CD4-positive, alpha-beta T cell treated with Interleukin-6 for 4 hours (primary cell): ENCODE results near the gene LRRC39.
A peak's percentile ranks its signal among the peaks of the same experiment; 100 is the strongest.
"Not testable (repeated sequence)": the region's sequence is repeated elsewhere in the genome, so short reads cannot be mapped to it uniquely, and the experiment has no call there.

Experiments
- DNase-seq: peaks from one replicate; pipeline ENCODE4 v3.0.0-alpha.2; 2020; ENCODE audit warnings: mixed read lengths

Gene LRRC39

DNA sequence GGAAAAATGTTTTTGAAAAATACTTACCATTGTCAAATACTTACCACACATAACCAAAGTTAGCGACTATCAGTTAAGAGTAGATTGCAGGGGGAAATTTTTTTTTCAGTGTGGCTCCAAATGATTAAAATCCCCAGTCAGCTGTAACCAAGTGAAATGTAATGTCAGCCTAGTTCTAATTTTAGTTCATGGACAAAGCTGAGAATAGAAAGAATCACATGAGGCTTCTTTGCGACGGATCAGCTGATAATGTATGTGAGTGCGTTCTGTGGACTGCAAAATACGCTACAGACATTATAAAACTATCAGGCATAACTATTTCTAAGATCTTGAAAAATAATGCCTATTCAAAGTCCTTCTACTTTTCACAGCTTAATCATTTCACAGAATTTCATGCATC, at the start of gene LRRC39:
Gene LRRC39 (minus strand): TSS at position 166 of the 400 bp plus-strand sequence. CDS start 9,740 bp downstream, outside the sequence.
- DNase-seq: no peak

DNA sequence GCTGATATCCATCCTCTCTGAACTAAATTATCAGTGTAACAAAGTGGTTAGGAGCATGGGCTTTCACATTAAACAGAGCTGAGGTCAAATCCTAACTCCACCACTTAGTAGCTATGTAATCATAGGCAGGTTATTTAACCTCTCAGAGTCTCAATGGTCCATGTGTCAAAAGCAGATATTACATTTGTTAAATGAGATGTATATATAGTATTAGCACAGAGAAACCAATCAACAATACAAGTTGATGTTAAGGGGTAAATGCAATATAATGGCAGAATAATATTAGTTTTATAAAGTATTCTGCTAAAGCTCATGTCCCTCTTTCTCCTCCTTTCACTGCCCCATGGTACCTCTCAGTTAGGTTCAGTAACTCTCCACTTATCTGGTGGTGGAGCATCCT, 44.4 kb upstream of the LRRC39 start:
- DNase-seq: no peak

DNA sequence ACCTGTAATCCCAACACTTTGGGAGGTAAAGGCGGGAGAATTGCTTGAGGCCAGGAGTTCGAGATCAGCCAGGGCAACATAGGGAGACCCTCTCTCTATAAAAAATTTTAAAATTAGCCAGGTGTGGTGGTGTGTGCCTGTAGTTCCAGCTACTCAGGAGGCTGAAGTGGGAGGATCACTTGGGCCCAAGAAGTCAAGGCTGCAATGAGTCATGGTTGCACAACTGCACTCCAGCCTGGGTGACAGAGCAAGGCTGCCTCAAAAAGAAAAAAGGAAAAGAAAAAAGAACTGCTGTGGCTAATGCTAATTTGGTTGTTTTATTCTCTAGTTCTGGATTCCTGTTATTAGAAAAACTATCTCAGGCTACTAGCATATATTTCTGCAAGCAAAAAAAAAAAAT, 41.8 kb upstream of the LRRC39 start:
- DNase-seq: no peak

DNA sequence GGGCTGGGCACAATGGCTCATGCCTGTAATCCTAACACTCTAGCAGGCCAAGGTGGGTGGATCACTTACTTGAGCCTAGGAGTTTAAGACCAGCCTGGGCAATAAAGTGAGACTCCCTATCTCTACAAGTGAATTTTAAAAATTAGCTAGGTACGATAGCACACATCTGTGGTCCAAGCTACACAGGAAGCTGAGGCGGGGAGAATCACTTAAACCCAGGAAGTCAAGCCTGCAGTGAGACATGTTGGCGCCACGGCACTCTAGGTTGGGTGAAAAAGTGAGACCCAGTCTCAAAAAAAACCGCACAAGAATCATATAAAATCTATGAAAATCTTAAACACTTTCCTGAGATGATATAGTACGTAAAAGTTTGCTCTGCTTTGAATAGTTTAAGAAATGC, 41.4 kb upstream of the LRRC39 start:
- peak; percentile 7 for DNase-seq

DNA sequence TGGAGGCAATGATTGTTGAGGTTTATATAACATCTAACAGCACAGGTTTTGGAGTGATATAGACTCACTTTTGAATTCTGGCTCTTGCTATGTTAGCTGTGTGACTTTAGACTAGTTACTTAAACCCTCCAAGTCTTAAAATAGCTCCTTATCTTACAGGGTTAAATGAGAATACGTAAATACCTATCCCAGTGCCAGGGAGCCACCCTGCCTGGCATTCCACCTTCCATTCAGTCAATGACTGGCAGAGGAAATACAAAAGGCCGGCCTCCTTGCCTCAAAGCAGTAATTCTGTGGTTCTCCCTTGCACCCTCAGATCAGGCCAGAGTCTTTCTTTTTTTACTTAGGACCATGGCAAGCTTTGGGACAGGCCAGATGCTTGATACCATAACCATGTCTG, 39.8 kb upstream of the LRRC39 start:
- no peak for DNase-seq

DNA sequence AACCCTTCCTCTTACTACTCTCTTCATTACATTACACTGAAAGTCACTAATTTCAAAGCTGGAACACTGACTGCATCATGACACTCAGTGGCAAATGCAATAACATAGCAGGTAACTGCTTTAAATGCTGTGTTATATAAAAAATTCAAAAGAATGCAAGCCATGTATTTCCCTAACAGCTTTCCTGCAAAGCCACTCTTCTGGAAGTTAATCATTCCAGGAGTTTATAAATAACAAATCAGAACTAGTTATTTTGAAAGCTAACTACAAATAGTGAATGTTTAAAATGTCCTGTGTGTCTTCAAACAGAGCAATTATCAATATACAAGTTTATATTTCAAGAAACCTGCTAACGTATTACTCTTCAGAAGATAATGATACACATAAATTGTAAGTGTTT, 37.0 kb upstream of the LRRC39 start:
- DNase-seq: no peak

DNA sequence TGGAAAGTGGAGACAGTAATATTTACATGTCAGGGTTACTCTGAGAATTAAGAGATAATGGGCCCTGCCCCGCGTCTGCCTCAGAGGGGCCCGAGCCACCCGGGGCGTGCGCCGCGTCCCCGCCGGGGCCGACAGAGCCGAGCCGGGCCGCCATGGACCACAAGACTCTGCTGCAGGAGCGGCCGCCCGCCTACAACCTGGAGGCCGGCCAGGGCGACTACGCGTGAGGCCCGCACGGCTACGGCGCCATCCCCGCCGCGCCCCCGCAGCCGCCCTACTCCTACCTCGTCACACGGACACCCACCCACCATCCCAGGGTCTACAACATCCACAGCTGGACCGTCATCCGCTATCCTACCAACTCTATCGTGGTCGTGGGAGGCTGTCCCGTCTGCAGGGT, 35.1 kb upstream of the LRRC39 start:
- no peak for DNase-seq

DNA sequence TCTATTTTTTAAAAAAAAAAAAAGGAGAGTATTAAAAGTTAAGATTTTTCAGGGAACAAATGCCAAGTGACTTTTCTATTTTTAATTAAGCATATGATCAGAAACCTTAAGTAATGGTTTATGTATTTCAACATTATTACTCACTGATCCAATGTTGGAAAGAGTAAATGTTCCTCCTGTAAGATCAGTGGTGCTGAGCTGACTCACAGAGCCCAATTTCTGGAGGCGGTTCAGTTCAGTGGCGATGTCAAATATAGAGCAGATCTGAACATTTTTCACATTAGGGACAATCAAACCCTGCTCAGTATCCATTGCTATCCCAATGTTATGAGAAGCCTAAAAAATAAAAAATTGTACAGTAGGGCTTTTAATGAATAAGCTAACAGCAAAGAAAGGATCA, 28.2 kb upstream of the LRRC39 start:
- DNase-seq: no peak

DNA sequence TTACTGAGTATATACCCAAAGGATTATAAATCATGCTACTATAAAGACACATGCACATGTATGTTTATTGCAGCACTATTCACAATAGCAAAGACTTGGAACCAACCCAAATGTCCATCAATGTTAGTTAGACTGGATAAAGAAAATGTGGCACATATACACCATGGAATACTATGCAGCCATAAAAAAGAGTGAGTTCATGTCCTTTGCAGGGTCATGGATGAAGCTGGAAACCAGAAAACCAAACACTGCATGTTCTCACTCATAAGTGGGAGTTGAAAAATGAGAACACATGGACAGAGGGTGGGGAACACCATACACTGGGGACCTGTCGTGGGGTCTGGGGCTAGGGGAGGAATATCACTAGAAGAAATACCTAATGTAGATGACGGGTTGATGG, 27.5 kb upstream of the LRRC39 start:
- DNase-seq: not testable (repeated sequence)

DNA sequence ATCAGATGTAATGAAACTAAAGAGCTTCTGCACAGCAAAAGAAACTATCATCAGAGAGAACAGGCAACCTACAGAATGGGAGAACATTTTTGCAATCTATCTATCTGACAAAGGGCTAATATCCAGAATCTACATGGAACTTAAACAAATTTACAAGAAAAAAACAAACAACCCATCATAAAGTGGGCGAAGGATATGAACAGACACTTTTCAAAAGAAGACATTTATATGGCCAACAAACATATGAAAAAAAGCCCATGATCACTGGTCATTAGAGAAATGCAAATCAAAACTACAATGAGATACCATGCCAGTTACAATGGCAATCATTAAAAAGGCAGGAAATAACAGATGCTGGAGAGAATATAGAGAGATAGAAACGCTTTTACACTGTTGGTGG, 27.0 kb upstream of the LRRC39 start:
- not testable (repeated sequence) for DNase-seq

DNA sequence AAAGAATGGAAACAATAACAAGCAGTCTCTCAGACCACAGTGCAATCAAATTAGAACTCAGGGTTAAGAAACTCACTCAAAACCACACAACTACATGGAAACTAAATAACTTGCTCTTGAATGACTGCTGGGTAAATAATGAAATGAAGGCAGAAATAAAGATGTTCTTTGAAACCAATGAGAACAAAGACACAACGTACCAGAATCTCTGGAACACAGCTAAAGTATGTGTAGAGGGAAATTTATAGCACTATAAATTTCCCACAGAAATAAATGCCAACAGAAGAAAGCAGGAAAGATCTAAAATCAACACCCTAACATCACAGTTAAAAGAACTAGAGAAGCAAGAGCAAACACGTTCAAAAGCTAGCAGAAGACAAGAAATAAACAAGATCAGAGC, 24.6 kb upstream of the LRRC39 start:
- not testable (repeated sequence) for DNase-seq

DNA sequence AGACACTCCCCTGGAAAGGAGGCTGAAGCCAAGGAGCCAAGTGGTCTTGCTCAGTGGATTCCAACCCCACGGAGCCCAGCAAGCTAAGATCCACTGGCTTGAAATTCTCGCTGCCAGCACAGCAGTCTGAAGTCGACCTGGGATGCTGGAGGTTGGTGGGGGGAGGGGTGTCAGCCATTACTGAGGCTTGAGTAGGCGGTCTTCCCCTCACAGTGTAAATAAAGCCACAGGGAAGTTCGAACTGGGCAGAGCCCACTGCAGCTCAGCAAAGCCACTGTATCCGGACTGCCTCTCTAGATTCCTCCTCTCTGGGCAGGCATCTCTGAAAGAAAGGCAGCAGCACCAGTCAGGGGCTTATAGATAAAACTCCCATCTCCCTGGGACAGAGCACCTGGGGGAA, 22.0 kb upstream of the LRRC39 start:
- DNase-seq: not testable (repeated sequence)

DNA sequence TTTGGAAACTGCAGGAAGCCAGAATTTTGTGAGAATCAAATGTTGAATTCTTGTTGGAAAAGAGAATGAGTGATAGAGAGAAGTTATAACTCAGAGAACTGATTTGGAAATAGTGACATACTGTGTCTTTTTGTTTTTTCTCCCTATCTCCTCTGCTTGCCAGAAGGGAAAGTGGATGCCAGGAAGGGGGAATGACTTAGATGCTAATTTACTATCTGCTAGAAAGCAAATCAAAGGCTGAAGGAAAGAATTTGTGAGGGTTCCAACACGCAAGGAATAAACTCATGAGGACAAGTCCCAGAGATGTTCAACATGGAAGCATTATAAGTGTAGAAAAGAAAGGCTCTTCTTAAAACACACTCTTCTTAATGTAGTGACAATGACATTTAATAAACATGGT, 20.5 kb upstream of the LRRC39 start:
- DNase-seq: no peak

DNA sequence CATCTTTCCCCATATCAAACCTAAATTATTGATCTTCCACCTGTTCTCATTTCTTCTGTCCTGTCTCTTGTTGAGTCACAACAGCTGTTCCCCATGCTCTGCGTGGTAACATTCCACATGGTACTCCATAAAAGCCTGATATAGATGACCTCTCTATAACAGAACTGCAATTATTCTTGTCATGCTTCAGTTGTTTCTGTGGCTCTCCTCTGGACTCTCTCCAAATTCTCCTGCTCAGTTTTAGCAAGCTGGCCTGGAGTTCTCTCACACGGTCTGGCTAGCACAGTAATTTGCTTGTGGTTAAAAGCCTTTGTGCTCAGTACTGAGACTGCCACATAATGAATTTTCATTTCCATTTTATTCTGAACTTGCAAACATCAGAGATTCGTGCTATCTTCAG, 10.6 kb upstream of the LRRC39 start:
- DNase-seq: no peak

DNA sequence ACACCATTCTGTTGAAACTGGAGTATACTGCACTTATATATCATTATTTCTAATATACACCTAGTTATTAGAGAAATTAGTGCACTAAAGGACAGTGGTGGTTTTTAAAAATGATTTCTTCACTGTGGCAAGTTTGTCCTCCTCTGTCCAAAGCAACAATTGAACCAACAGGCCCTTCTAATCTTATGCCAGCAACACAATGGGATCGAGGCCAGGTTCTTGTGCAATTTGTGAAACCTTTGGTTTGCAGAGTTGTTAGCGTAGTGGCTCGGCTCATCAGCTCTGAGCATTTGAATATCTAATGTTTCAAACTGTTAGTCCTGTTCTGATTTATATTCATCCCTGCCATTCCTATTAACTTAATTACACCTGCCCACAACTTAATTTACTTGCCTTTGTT, 9.9 kb upstream of the LRRC39 start:
- no peak for DNase-seq

DNA sequence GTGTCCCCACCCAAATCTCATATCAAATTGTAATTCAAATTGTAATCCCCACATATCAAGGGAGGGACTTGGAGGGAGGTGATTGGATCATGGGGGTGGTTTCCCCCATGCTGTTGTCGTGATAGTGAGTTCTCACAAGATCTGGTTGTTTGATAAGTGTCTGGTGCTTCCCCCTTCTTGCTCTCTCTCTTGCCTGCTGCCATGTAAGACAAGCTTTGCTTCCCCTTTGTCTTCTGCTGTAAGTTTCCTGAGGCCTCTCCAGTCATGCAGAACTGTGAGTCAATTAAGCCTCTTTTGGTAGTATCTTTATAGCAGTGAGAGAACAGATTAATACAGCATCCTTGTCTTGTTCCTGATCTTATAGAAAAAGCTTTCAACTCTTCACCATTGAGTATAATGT, 6.5 kb upstream of the LRRC39 start:
- no peak for DNase-seq

DNA sequence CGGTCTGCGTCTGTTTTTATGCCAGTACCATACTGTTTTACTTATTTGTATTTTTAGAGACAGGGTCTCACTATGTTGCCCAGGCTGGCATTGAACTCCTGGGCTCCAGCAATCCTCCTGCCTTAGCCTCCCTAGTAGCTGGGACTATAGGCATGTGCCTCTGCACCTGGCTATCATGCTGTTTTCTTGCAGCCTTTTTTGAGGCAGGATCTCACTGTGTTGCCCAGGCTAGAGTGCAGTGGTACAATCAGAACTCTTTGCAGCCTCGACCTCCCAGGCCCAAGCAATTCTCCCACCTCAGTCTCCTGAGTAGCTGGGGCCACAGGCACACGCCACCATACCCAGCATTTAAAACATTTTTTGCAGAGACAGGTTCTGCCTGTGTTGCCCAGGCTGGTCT, 5.3 kb upstream of the LRRC39 start:
- DNase-seq: no peak

DNA sequence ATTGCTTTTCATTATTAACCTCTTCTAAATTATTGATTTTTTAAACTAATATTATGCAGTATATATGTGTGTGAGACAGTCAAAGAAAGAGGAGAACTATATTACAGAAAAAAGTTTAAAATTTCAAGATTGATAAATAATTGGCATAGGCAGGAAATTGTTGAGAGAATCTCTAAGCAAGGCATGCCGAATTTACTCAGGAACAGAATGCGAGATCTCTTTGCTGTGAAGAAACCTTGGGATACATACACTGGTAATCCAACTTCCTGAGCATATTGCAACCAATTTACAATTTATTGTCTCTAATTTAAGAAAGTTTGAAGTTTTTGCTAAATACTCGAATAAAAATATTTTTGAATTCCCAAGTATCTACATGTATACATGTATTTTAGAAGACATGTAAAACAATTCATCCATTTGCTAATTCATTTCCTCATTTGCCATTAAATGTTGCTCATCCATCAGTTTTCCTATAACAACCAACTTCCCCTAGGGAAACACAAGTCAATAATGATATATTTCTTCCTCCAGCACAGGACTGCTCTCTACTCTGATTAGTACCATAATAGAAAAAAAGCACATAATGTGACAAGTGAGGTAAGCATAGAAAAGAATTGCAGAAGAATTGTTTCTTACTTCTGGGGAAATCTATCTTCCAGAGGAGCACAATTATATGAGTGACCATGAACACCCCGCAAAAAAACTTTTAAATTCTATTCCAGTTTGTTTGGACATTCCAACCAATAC, 588 bp downstream of the LRRC39 start:
- DNase-seq: no peak

DNA sequence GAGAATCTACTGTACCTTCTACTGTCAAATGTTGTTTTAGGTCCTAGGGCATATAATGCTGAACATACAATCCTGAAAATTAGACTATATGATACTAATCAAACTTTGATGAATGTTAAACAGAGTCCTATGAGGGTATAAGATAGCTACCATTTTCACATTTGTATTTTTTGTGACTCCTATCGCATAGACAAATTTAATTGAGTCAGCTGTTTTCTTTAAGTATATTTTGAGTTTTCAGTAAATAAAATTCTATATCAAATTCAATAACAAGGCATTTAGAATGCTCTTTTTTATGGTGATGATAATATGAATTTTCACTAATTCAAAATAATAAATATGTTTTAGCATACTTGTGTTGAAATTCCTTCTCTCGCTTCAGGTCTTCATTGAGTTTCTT, 10.0 kb downstream of the LRRC39 start:
- no peak for DNase-seq

DNA sequence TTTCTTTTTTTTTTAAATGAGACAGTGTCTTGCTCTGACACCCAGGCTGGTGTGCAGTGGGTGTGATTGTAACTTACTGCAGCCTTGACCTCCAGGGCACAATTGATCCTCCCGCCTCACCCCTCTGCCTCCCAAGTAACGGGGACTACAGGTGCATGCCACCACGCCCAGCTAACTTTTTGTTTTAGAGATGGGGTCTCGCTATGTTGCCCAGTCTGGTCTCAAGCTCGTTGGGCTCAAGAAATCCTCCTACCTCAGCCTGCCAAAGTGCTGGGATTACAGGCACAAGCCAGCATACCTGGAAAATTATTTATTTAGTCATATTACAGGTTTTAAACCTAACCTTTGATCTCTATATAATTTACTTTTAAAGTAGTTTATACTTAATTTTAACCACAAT, 13.4 kb downstream of the LRRC39 start:
- no peak for DNase-seq

DNA sequence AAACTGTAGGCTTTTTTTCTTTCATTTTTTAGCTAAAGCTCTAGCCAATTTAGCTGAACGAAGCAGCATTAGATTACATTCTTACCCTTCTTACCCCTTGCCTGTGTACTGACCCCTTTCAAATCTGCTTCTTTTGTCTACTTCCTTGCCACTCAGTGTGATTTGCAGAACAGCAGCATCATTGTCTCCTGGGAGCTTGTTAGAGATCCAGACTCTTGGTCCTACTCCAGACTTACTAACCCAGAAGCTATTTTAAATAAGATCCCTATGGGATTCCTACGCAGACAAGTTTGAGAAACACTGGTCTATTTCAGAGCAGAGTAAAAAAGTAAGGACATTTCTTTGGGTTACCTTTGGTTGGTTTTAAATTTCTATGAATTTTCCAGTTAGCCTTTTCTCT, 13.8 kb downstream of the LRRC39 start:
- DNase-seq: no peak

DNA sequence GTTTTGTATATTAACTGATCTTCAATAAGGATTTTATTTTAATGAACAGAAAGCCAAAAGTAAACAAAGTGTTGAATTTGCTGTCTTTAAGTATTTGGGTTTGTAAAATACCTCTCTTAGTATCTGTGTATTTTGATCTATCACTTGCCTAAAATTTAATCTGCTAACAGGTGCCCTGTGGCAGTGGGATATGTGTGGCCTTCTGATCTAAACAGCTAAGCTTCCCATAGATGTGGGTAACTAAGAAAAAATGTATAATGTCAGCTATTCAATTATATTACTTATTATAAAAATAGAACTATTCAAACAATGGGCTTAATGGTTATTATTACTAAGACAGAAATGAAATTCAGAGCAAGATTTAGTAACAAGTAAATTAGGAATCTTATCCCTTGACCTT, 15.2 kb downstream of the LRRC39 start:
- no peak for DNase-seq

DNA sequence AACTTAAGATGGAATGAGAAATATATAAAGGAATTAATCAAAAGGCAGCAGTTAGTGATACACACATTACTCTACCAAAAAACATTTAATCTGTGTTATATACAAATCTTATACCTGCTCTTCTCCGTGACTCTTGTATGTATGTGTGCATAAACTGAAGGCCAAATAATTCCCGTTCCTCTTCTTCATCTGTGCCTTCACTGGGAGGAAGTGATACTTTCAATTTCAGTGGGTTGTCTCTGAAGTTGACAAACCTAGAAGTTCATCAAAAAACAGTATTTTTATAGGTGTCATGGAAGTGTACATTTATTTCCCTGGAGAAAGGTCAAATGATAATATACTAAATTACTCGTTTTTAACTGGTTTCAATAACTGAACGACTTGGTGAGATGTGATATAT, 25.8 kb downstream of the LRRC39 start:
- no peak for DNase-seq

DNA sequence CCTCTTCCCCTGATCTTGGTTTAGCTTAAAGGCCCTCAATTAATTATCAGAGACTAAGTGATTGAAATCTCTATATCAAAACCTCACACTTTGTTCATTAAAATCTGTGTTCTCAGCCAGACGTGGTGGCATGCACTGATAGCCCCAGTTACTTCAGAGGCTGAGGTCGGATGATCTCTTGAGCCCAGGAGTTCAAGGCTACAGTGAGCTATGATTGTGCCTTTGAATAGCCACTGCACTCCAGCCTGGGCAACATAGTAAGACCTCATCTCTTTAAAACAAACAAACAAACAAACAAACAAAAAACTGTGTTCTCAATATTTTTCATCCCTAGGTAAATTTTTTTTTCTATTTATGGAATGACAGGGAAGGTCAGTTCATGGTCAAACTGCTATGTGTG, 26.4 kb downstream of the LRRC39 start:
- DNase-seq: no peak

DNA sequence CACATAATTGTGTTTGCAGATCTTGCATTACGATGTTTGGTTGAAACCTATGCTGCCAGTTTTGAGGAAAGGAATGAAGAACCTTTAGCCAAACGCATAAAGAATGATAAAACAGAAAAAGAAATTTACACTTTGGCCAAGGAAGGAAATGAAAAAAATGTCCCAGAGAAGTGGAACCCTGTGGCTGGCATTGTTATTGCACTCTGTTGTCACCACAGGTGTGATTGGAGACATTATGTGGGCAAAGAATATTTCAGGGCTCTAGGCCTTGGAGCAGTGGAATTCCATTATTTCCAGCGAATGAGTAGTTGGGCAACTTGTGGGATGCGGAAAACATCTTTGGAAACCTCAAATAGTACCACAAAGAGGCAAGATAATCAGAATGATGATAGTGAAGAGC, 30.2 kb downstream of the LRRC39 start:
- DNase-seq: no peak

DNA sequence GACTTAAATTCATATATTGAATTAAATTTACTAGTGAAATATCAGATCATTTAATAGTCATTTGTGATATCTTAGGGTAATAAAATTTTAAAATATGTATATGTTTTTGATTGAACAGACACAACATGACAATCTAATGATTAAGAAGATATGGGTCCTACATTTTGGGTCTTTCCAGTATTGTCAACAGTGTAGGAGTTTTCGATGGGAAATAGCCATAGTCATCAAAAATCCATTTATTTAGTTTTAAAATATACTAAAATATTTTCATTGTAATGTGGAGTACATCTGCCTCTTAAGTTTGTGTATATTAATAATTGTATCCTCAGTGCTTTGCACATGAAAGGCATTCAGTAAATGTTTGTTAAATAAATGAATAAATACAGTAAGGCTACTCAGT, 31.1 kb downstream of the LRRC39 start:
- no peak for DNase-seq
